HG03457 (cell line): Measurements from ENCODE around the gene GSTT2B.
"Not testable (repeated sequence)": the region's sequence is repeated elsewhere in the genome, so short reads cannot be mapped to it uniquely, and the experiment has no call there.

ENCODE experiments used
- ATAC-seq: cut with Tn5 transposase; IDR thresholded peaks from one replicate; pipeline ENCODE4 v1.9.1; 2021; ENCODE audit warnings: moderate number of reproducible peaks; ENCODE audit not compliant: unreplicated experiment

Gene GSTT2B, protein sequence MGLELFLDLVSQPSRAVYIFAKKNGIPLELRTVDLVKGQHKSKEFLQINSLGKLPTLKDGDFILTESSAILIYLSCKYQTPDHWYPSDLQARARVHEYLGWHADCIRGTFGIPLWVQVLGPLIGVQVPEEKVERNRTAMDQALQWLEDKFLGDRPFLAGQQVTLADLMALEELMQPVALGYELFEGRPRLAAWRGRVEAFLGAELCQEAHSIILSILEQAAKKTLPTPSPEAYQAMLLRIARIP

DNA sequence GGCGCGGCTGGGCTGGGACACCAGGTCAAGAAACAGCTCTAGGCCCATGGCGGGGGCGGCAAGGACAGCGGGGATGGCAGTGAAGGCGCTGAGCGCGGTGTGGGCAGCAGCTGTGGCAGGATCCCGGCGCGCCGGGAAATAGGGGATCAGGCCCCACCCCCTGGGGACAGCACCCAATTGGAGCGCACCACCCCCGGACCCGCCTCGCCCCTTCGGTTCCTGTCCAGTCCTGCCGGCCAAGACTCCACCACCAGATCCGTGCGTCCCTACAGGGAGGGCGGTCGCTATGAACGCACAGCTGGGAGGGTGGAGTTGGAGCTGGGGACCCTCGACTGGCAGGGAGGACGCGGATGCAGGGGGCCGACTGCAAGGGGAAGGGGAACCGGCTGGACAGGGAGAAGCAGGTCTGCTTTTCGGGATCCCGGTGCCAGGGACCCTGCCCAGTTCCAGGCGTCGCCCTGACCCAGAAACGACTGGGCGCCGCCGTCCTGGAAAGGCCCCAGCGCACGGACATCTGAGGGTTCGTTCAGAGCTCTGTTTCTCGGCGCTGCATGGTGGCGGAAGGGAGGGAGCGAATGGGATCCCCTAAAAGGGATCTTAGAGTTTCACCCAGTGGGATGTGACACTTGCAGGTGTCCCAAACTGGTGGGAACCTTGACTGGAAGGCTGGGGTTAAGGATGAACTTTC is at the start of gene GSTT2B:
Gene GSTT2B (minus strand): TSS at position 112 of the 688 bp plus-strand sequence. CDS start 64 bp downstream, at position 48.
- ATAC-seq: not testable (repeated sequence)

DNA sequence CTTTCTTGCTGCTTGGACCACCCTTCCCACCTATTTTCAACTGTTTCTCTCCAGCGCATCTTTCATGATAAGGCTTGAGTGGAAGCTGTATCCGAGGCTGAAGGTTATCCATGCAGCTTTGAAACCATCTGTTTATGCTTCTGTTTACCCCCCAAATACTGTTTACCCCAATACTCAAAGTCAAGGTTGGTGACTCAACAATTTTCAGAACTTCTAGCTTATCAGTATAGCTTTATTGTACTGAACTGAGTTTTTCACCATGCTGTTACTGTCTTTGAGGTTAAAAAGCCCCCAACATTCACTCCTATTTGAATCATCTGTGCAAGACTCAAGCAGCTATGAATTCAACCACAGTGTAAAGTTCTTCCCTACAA is 49.0 kb upstream of the GSTT2B start:
- no peak for ATAC-seq

DNA sequence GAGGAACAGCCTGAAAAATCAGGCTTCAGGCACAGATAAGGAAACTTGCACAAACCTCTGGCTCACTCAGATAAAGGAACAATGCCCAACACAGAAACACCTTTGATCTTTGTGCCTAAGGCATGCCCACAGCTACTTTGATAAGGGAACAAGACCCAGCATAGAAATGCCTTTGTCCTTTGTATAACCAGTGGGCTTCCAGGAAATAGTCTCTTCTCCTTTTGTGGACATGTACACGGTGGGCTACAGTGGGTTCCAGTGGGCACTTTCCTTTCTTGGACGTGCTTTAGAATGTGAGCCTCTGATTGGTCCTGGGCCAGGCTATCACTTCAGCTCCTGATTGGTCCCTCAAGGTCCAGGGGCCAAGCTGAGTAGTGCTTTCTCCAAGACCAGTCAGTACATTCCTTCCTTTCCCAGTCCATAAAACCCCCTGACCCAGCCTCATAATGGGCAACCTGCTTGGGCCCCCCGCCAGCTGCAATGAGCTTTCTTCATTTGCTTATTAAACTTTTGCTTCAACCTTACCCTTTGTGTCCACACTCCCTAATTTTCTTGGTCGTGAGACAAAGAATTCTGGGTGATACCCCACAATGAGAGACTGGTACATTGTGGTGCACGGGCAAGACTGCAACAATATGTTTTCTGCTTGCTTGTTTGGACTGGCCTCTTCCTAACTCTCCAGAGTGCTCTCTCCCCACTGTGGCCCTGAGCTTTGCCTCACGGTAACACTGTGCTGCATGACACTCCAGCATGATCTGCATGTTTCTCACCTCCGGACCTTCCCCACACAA is 48.4 kb upstream of the GSTT2B start:
- ATAC-seq: no peak

DNA sequence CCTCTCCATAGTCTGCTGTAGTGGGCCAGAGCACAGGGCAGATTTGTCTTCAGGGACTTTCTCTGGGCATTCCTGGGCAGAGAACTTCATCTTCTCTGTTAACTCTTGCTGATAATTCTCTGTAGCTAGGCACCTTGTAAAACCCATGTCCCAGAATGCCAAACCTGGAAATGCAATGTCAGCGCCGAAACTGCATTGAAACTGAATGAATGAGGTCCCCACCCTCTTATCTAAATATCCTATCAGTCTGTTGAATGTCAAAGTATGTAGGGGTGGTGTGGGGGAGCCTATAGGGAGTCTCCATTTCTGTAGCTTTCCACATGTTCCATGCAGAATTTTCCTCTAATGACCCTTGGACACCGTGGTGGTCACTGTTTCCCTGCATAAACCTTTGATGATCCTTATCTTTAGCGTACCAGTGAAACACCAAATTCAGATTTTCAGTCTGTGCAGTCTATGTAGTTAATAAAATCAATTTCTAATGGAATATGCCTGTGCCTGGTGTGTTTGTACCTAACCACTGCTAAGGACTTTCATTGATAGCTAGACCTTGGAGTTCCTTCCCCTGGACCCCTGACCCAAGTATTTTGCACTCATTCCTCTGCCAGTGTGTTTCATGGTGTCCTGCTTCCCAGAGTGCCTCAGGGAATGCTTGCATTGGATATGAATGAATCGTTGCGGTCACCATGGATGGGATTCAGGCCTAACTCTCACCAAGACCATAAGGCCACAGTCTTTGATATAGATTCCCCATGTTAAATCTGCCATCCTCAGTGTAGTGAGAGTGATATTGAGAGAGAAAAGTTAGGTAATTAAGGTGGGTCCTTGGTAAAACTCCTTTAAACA is 47.6 kb upstream of the GSTT2B start:
- no peak for ATAC-seq

DNA sequence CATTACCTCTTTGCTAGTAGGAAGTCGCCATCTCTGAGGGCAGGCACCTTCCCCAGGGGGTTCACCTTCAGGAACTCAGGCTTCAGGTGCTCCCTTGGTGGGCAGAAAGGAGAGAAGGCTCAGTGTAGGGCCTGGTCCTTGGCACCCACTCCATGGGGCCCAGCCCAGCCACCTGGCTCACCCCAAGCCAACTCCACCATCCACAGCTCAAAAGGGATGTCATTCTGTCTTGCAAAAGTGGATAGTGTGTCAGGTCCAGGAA is 47.0 kb upstream of the GSTT2B start:
- no peak for ATAC-seq

DNA sequence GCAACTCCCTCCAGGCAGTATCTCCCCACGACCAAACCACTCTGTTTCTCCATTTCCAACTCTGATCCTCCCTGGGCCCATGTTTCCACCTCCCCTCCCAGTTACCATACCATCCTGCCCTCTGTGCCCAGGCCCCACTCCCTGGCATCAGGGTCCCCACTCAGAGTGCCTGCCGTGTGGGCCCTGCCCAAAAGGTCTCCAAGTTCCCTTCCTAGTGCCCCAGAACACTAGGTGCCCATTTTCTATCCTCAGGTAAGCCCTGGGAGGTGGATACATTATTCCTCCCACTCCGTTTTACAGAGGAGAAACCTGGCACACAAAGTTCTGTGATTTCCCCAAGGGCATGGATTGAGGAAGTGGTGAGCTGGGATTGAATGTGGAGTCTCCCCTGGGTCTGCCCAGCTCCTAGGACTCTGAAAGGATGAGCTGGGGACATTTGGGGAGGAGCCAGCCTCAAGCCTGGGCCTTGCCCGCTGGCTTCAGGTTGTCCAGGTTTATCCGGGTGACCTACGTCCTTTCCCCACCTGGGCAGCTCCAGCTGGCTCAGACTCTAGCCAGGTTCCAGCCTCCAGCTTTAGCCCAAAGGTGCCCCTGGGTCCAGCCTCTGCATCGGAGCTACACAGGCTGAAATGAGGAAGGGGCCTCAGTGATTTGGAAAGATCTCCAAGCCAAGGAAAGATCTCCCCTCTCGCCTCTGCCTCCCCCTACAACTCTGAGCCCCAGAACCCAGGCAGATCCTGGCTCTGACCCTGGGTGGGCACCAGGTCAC is 46.4 kb upstream of the GSTT2B start:
- ATAC-seq: no peak

DNA sequence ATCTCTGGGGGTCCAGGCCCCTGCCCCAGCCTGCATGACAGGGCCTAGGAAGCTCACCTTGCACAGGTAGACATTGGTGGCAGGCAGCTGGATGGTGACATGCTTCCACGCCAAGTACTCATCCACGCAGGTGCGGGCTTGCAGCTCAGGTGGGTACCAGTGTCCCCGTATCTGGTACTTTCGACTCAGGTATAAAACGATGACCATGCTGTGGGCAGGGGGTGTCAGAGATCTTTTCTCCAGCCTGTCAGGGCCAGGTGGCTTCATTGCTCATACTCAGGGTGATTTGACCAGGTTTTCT is 45.9 kb upstream of the GSTT2B start:
- ATAC-seq: no peak

DNA sequence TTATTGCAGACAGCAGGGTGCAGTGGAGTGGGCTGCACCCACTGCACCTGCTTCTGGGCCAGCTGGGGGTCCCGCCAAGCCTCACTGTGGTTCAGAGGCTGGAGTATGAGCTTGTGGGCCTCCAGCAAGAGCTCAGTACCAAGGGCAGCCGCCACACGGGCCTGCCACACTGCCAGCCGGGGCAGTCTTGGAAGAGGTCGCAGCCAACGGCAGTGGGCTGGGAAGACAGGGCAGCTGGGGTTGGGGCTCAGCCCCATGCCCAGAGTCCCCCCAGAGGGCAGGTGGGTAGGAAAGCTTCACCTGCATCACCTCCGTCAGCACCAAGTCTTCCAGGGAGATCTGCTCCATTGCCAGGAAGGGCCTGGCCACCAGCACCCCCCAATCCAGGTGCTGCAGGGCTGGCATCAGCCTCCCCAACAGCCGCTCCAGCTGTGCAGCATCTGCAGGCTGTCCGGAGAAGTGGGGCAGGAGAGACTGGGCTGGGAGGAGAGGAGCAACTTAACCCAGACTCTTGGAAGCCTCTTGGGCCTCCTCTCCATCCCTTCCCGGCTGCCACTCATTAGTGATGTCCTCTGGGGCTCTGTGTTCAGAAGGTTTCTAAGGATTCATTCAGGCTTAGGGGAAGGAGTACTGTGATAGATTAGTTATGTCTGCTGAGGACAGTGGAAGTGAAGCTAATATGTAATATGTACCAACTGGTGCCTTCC is 45.4 kb upstream of the GSTT2B start:
- ATAC-seq: no peak

DNA sequence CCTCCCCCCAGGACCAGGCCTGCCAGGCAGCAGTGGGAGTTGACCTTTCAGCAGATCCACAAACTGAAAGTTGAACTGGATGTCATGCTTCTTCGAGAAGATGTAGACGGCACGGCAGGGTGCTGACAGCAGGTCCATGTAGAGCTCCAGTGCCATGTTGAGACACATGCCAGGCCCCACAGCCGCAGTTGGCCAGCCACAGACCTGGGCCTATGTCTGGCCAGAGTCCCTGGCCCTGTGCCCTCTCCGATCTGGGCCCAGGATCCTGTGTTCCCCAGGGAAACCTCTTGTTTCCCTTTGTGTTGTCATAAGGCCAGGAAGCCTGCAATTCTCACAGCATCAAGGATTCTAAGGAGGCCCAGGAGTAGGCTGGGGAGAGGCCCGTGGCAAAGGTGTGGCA is 44.2 kb upstream of the GSTT2B start, which contains the start of gene GSTT4:
Gene GSTT4 (minus strand): TSS at position 253 of the 400 bp plus-strand sequence. CDS start 97 bp downstream, at position 156.
- ATAC-seq: no peak

DNA sequence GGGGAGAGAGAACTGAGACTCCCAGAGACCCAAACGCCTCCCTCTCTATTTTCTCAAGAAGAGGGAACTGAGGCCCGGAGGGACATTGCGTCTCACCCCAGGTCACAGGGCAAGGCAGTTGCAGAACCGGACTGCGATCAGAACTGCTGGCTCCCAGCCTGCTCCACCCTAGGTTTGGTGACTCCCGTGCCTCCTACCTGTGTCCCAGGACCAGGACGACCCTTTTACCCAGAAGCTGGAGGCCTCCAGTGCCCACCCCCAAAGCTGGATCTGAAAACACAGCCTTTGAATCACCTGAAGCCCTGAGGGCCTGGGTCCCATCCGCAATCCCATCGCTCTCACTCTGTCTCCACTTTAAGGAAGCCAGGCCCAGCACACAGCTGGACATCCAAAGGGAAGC is 42.9 kb upstream of the GSTT2B start:
- no peak for ATAC-seq

DNA sequence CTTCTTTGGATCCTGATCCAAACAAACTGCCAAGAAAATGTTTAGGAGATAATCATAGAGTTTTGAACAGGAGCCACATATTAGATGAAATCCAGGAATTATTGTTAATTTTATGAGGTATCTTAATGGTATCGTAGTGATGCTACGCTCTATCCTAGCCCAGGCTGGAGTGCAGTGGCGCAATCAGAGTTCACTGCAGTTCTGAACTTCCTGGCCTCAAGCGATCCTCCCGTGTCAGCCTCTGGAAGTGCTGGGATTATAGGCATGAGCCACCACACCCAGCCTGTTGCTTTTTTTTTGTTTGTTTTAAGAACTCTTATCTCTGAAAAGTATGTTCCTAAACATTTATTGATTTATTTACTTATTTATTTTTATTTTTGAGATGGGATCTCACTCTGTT is 41.9 kb upstream of the GSTT2B start:
- no peak for ATAC-seq

DNA sequence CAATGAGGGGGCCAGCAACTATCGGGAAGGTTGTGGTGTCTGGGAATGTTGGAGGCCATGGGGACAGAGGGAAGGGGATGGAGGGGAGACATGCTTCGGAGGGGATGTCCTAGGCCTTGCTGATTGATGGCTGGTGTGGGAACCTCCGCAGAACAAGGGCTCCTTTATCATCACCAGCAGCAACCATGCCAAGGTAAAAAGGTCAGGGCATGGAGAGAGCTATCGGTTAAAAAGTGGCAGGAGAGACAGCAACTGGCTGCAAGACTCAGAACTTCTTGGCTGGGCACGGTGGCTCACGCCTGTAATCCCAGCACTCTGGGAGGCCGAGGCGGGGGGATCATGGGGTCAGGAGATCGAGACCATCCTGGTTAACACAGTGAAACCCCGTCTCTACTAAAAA is 41.3 kb upstream of the GSTT2B start:
- ATAC-seq: no peak

DNA sequence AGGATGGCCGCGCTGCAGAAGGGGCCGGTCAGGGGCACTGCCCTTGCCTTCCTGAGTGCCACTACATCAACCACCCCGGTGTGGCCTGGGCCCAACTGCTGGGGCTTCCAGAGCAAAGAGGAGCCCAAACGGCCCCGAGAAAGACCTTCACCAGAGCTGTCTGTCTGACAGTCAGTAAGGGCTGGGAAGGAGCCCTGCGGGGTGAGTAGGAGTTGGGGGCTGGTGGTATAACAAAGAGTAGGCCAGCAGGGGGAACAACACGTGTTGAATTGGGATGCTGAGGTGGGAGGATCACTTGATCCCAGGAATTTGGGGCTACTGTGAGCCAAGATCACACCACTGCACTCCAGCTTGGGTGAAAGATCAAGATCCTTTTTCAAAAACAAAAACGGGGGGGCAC is 40.3 kb upstream of the GSTT2B start:
- ATAC-seq: no peak

DNA sequence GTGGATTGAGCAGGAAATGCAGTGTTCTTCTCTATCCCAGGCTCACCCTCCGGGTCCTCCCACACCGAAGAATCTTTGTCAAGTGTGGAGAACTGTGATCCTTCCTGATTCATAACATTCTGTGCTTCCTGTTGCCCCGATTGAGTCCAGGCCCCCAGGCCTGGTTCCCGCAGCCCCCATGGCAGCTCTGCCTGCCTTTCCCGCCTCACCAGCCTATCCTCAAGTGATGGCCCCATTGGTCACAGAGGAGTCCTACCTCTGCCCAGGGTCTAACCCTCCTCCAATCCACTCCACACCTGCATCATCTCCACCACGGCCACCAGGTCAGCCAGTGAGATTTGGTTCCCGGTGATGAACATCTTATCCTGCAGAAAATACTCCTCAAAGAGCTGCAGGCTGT is 38.8 kb upstream of the GSTT2B start:
- ATAC-seq: not testable (repeated sequence)

DNA sequence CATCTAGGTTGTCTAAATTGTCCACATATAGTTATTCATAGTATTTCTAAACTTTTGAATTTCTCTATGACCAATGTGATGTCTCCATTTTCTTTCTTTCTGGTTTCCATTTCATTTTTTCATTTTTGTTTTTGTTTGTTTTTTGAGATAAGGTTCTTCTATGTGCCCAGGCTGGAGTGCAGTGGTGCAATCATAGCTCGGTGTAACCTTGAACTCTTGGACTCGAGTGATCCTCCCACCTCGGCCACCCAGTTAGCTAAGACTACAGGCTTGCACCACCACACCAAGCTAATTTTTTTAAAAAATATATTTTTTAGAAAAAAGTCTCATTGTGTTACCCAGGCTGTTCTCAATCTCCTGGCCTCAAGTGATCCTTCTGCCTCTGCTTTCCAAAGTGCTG is 36.1 kb upstream of the GSTT2B start:
- no peak for ATAC-seq

DNA sequence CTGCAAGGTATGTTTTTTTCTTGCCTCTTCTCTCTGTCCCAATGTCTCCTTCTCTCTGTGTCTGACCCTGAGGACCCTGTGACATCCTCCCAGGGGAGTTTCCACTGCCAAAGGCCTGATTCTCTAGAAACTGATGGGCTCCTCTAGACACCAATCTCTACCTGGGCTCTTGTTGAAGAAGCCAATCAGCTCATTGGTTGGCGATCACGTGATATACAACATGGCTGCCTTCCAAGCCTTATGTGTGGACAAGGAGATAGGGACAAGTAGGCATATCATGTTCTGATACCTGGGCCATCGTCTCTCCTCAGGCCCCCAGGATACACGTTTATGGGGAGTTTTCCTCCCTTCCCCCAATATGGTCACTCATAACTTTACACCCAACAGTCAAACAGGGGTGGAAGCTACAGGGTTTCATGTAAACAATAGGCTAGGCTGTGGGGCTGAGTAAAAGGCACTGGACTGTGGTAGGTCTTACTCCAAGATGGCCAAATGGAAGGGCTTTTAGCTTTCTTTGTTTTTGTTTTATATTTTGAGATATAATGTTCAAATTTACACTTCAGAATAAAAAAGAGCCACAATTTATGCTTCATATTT is 32.7 kb upstream of the GSTT2B start:
- not testable (repeated sequence) for ATAC-seq

DNA sequence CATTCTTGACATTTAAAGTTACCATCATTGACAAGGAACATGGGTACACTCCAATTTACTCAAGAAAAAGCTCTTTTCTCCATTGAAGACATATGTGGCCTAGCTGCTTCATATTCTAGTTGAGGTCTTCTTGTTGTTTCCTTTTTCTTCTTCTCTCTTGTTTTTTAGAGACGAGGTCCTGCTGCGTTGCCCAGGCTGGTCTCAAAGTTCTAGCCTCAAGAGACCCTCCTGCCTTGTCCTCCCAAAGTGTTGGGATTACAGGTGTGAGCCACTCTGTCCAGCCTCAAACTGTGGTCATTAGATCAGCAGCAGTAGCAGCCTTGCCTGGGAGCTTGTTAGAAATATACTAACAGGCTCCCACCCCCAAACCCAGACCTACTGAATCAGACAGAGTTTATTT is 32.1 kb upstream of the GSTT2B start:
- ATAC-seq: not testable (repeated sequence)

DNA sequence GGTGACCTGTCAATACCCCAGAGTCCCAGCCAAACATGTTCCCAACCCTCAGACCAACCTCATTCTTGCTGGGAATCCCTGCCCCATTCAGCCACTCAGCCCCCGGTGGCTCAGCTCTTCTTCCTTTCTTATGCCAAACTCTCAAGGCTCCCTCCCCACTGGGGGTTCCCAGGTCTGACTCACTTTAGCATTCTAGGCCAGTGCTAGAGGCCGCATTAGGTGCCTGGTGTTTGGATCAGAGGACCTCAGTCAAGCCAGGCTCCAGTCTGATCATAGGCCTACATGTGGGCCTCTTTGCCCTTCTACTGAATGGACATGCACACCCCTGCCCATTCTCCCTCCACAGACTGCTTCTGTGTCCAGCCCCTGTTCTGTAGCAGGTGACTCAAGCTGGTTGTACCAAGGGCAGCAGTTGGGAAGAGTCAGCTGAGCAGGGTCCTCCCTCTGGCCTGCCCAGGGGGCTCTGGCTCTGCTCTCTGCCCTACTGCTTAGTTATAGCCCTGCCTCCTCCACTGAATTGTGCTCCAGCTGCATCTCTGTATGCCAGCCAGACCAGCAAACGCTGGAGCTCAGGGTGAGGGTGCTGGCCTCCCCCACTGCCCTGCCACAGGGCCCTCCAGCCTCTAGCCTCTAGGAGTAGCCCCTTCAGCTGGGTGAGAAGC is 28.7 kb upstream of the GSTT2B start:
- ATAC-seq: not testable (repeated sequence)

DNA sequence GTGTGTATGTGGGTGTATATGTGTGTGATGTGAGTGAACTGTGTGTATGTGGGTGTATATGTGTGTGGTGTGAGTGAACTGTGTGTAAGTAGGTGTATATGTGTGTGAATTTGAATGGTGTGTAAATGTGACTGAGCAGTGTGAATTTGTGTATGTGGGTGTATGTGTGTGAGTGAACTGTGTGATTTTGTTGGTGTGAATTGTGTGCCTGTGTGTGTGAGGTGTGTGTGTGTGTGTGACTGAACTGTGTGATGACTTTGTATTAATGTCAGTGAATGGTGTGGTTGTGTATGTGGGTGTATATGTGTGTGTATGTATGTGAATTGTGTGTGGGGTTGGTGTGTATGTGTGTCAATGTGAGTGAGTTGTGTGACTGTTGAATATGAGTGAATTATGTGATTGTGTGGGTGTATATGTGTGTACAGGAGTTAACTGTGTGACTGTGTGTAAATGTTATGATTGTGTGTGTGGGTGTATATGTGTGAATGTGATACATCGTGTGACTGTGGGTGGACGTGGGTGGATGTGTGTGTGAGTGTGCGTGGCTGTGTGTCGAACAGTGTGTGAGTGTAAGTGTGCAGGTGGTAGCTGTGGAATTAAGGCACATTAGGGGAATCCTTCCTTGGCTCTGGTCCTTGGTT is 25.7 kb upstream of the GSTT2B start:
- ATAC-seq: not testable (repeated sequence)
